Body of pancreas (tissue), 4 donors: ENCODE measurements around the gene THSD7A.

ENCODE experiments used
- POLR2A ChIP-seq, 3 donors: fragments of 450-650 bp; IDR thresholded peaks; one replicate each; pipeline ENCODE4 v1.6.1; 2016; ENCODE audit warnings: antibody characterized with exemption in 3 of 3, mild to moderate bottlenecking in 2 of 3
- TF ChIP-seq, protein P1 (sequence below), 7 experiments: fragments of 450-650 bp in 4 of 7; fragments of 200-600 bp in 3 of 7; sonication (generic) in 3 of 7; IDR thresholded peaks; one replicate each; pipeline ENCODE4 v1.5.1; 2016 to 2019; ENCODE audit warnings: antibody characterized with exemption in 7 of 7

- TF ChIP-seq, protein P1, sequence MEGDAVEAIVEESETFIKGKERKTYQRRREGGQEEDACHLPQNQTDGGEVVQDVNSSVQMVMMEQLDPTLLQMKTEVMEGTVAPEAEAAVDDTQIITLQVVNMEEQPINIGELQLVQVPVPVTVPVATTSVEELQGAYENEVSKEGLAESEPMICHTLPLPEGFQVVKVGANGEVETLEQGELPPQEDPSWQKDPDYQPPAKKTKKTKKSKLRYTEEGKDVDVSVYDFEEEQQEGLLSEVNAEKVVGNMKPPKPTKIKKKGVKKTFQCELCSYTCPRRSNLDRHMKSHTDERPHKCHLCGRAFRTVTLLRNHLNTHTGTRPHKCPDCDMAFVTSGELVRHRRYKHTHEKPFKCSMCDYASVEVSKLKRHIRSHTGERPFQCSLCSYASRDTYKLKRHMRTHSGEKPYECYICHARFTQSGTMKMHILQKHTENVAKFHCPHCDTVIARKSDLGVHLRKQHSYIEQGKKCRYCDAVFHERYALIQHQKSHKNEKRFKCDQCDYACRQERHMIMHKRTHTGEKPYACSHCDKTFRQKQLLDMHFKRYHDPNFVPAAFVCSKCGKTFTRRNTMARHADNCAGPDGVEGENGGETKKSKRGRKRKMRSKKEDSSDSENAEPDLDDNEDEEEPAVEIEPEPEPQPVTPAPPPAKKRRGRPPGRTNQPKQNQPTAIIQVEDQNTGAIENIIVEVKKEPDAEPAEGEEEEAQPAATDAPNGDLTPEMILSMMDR (IDR thresholded peaks at IDR 0.05), result no peak
- TF ChIP-seq POLR2A (IDR thresholded peaks at IDR 0.05), result no peak
Measured at GRCh38 chr7:11804621-11805020, 27.4 kb downstream of the THSD7A start.
